Measurements from ENCODE around the gene TRIP12. TPM values are rescaled to one million over a fixed set of nuclear protein-coding genes. Genes with fewer than 3 reads are reported as not detected.
A peak's percentile ranks its signal among the peaks of the same experiment; 100 is the strongest.
"Not testable (repeated sequence)": the region's sequence is repeated elsewhere in the genome, so short reads cannot be mapped to it uniquely, and the experiment has no call there.

Gene TRIP12
- total RNA-seq, 2 experiments from 2014 or later, result 151 to 178 TPM

GRCh38 chr2:229927817-229928321 is 6.1 kb upstream of the TRIP12 start:
- ATAC-seq (ENCODE audit: poor library complexity), result no peak
- no peak for DNase-seq
- POLR2A ChIA-PET, result no interaction called here
- Histone ChIP-seq H3K4me1 (ENCODE audit: insufficient read depth, low read length) (peaks cover 4% of the 10 kb centered on the region), H3K4me3 (ENCODE audit: low read length) (no peak overlapping the region), H3K27me3 (ENCODE audit: control insufficient read depth in 1 of 2, insufficient read depth in 2 of 2, low read length in 2 of 2) (no peaks in the 10 kb centered on the region), H3K36me3 (ENCODE audit: insufficient read depth, low read length) (no peaks in the 10 kb centered on the region), H3K27ac (ENCODE audit: low read depth in 1 of 2, low read length in 2 of 2) (no peak overlapping the region), H3K9me3 (ENCODE audit: control insufficient read depth in 1 of 2, insufficient read depth in 1 of 2, low read length in 2 of 2) (no peaks in the 10 kb centered on the region)
- no peak for TF ChIP-seq CTCF (IDR thresholded peaks at IDR 0.05)
- Mint-ChIP-seq H3K36me3 (ENCODE audit: low read depth) (peaks cover 3% of the 10 kb centered on the region), H3K9me3 (no peaks in the 10 kb centered on the region), H3K4me3 (no peak overlapping the region), H3K27me3 (no peaks in the 10 kb centered on the region), H3K4me1 (ENCODE audit: low read depth) (peaks cover 13% of the 10 kb centered on the region), H3K27ac (no peak overlapping the region)
- intact Hi-C loops (cut with DNase I, micrococcal nuclease), result loop anchor here in 1 of 2 experiments (10.0 kb wide), 1 partner anchor 1857 kb away; the partner anchor contains the start of genes COPS7B and PDE6D
- CTCF ChIA-PET, result interaction anchor here (4.2 kb wide), 1 partner anchor 127 kb away, joined by 10 read pairs; no protein-coding TSS in a partner anchor

GRCh38 chr2:229925201-229925600 is 3.4 kb upstream of the TRIP12 start:
- H3K4me1 ChIP-seq (ENCODE audit: insufficient read depth, low read length), result peaks cover 10% of the 10 kb centered on the region
- intact Hi-C loops (cut with DNase I, micrococcal nuclease), result loop anchor here in 1 of 2 experiments (10.0 kb wide), 1 partner anchor 1860 kb away; the partner anchor contains the start of genes COPS7B and PDE6D
- H3K9me3 ChIP-seq (ENCODE audit: control insufficient read depth in 1 of 2, insufficient read depth in 1 of 2, low read length in 2 of 2), result no peaks in the 10 kb centered on the region
- H3K27me3 ChIP-seq (ENCODE audit: control insufficient read depth in 1 of 2, insufficient read depth in 2 of 2, low read length in 2 of 2), result no peaks in the 10 kb centered on the region
- CTCF ChIA-PET, result interaction anchor here (0.7 to 4.2 kb wide), 2 partner anchors 12 to 124 kb away, joined by 4 to 10 read pairs; no protein-coding TSS in a partner anchor
- H3K4me3 Mint-ChIP-seq, result peak overlapping the region; percentile 56
- H3K36me3 Mint-ChIP-seq (ENCODE audit: low read depth), result peaks cover 26% of the 10 kb centered on the region
- POLR2A ChIA-PET, result interaction anchor here (0.7 kb wide), 1 partner anchor 111 kb away, joined by 3 read pairs; no protein-coding TSS in a partner anchor
- H3K27ac Mint-ChIP-seq, result peak overlapping the region; percentile 33
- H3K4me3 ChIP-seq (ENCODE audit: low read length), result no peak overlapping the region
- ATAC-seq (ENCODE audit: poor library complexity), result no peak
- no peak for DNase-seq
- H3K27me3 Mint-ChIP-seq, result peaks cover 5% of the 10 kb centered on the region
- no peak overlapping the region for H3K27ac ChIP-seq (ENCODE audit: low read depth in 1 of 2, low read length in 2 of 2)
- peaks cover 35% of the 10 kb centered on the region for H3K4me1 Mint-ChIP-seq (ENCODE audit: low read depth)
- TF ChIP-seq CTCF (IDR thresholded peaks at IDR 0.05), result no peak
- H3K9me3 Mint-ChIP-seq, result no peaks in the 10 kb centered on the region
- H3K36me3 ChIP-seq (ENCODE audit: insufficient read depth, low read length), result no peaks in the 10 kb centered on the region

- CTCF ChIA-PET, result interaction anchor here (4.2 kb wide), 1 partner anchor 123 kb away, joined by 10 read pairs; no protein-coding TSS in a partner anchor
- H3K9me3 ChIP-seq (ENCODE audit: control insufficient read depth in 1 of 2, insufficient read depth in 1 of 2, low read length in 2 of 2); H3K27me3 ChIP-seq (ENCODE audit: control insufficient read depth in 1 of 2, insufficient read depth in 2 of 2, low read length in 2 of 2); DNase-seq; H3K36me3 ChIP-seq (ENCODE audit: insufficient read depth, low read length); H3K27me3 Mint-ChIP-seq; H3K27ac ChIP-seq (ENCODE audit: low read depth in 1 of 2, low read length in 2 of 2); H3K9me3 Mint-ChIP-seq; H3K4me3 ChIP-seq (ENCODE audit: low read length); POLR2A ChIA-PET; H3K27ac Mint-ChIP-seq; ATAC-seq (ENCODE audit: poor library complexity): not testable (repeated sequence)
- Mint-ChIP-seq H3K36me3 (ENCODE audit: low read depth) (peaks cover 33% of the 10 kb centered on the region), H3K4me1 (ENCODE audit: low read depth) (peaks cover 42% of the 10 kb centered on the region), H3K4me3 (peak overlapping the region; percentile 68)
- intact Hi-C loops (cut with DNase I, micrococcal nuclease), result loop anchor here (5.0 to 10.0 kb wide), 4 partner anchors 72 to 1860 kb away; partner anchors contain the start of genes COPS7B (in 1 of the 2), PDE6D (in 1 of the 2) and SP110 (in 1 of the 2)
- peaks cover 16% of the 10 kb centered on the region for H3K4me1 ChIP-seq (ENCODE audit: insufficient read depth, low read length)
Measured at GRCh38 chr2:229924541-229924940, 2.7 kb upstream of the TRIP12 start.
